Activated naive CD4-positive, alpha-beta T cell treated with Interleukin-2 at 50 U/mL for 16 hours (primary cell): ENCODE measurements around the gene NBAS.
A peak's percentile ranks its signal among the peaks of the same experiment; 100 is the strongest.

Source experiments
- DNase-seq: peaks from one replicate; pipeline ENCODE4 v3.0.0-alpha.2; 2020

The NBAS gene

GRCh38 chr2:15588329-15588919 is 27.3 kb upstream of the NBAS start:
- peak; percentile 13 for DNase-seq

- DNase-seq, result no peak
Measured at GRCh38 chr2:15584767-15585469, 23.8 kb upstream of the NBAS start.

- DNase-seq, result no peak
Measured at GRCh38 chr2:15584316-15584715, 23.2 kb upstream of the NBAS start.

- no peak for DNase-seq
Measured at GRCh38 chr2:15583826-15584225, 22.7 kb upstream of the NBAS start.

- no peak for DNase-seq
Measured at GRCh38 chr2:15582710-15583357, 21.7 kb upstream of the NBAS start.

GRCh38 chr2:15580451-15580850 is 19.3 kb upstream of the NBAS start:
- no peak for DNase-seq

- no peak for DNase-seq
Measured at GRCh38 chr2:15579641-15580040, 18.5 kb upstream of the NBAS start.

- peak; percentile 87 for DNase-seq
Measured at GRCh38 chr2:15577071-15577735, 16.1 kb upstream of the NBAS start.

- no peak for DNase-seq
Measured at GRCh38 chr2:15571729-15572128, 10.6 kb upstream of the NBAS start.

GRCh38 chr2:15570104-15570503 is 9.0 kb upstream of the NBAS start:
- DNase-seq, result no peak

- no peak for DNase-seq
Measured at GRCh38 chr2:15568874-15569273, 7.7 kb upstream of the NBAS start.

- no peak for DNase-seq
Measured at GRCh38 chr2:15566912-15567311, 5.8 kb upstream of the NBAS start.

- DNase-seq, result no peak
Measured at GRCh38 chr2:15565994-15566671, 5.0 kb upstream of the NBAS start.

- DNase-seq, result no peak
Measured at GRCh38 chr2:15565392-15565791, 4.3 kb upstream of the NBAS start.

GRCh38 chr2:15563227-15564100 is 2.3 kb upstream of the NBAS start:
- no peak for DNase-seq

- DNase-seq, result no peak
Measured at GRCh38 chr2:15562354-15563031, 1.4 kb upstream of the NBAS start.

- peak; percentile 37 for DNase-seq
Measured at GRCh38 chr2:15561574-15562344, 625 bp upstream of the NBAS start.

GRCh38 chr2:15560140-15560987 is 770 bp downstream of the NBAS start:
- DNase-seq, result peak; percentile 9

- no peak for DNase-seq
Measured at GRCh38 chr2:15559379-15560139, 1.6 kb downstream of the NBAS start.
